Measurements from ENCODE around the gene ORM1.

DNA sequence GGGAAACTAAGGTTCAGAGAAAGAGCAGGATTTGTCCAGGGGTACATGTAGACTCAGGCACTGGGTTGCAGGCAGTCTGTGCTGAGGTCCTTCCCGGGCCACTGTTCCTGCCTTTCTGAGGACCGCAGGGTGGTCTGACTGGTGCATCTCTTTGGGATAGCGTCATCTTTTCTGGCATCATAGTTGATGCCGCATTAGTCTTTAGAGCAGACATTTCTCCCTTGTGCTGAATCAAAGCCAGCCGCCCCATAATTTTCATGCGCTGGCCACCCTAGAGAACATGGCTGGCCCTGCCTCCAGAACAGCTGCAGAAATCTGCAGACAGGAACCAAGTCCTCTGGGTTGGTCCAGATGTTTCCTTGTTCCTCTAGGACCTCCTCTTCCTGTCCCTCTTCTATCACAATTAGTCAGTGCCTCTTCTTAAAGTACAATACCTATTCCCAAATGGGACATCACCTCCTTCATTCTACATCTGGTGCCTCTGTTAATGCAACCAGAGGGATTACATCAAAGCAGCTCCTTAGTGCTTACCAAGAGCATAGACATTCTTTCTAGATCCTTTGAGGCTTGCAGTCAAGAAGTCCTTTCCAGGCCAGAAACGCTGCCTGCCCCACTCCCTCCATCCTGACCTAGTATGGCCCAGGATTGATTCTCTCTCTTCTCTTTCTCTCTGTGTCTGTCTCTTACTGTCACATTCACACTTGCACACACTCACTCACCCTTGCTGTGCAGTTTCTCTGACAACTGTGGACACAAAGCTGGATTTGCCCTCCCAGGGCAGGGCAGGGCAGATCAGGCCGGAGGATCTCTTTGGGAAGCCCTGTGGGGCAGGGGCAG is 42.0 kb upstream of the ORM1 start:
- TF ChIP-seq, protein P1, sequence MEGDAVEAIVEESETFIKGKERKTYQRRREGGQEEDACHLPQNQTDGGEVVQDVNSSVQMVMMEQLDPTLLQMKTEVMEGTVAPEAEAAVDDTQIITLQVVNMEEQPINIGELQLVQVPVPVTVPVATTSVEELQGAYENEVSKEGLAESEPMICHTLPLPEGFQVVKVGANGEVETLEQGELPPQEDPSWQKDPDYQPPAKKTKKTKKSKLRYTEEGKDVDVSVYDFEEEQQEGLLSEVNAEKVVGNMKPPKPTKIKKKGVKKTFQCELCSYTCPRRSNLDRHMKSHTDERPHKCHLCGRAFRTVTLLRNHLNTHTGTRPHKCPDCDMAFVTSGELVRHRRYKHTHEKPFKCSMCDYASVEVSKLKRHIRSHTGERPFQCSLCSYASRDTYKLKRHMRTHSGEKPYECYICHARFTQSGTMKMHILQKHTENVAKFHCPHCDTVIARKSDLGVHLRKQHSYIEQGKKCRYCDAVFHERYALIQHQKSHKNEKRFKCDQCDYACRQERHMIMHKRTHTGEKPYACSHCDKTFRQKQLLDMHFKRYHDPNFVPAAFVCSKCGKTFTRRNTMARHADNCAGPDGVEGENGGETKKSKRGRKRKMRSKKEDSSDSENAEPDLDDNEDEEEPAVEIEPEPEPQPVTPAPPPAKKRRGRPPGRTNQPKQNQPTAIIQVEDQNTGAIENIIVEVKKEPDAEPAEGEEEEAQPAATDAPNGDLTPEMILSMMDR (IDR thresholded peaks at IDR 0.05) = no peak
- TF ChIP-seq POLR2A (IDR thresholded peaks at IDR 0.05) = no peak
